K562 (cell line): Measurements from ENCODE around the gene SIGLEC9. TPM values are rescaled to one million over a fixed set of nuclear protein-coding genes. Genes with fewer than 3 reads are reported as not detected.

Experiments
- ASH1L ChIP-seq: fragments of 450-650 bp; IDR thresholded peaks from 2 replicates; pipeline ENCODE4 v1.6.1; 2018; ENCODE audit warnings: borderline replicate concordance, mild to moderate bottlenecking, low read depth; ENCODE audit not compliant: partially characterized antibody
- ATF3 ChIP-seq, 2 experiments: fragments of 450-650 bp in 1 of 2; sonication (generic) in 1 of 2; formaldehyde crosslinking in 1 of 2; IDR thresholded peaks in 1 of 2; conservative IDR thresholded peaks in 1 of 2; 2 replicates each; pipeline versions ENCODE4 v1.6.1 to v1.8.1; 2016 to 2023; ENCODE audit warnings: mild to moderate bottlenecking in 2 of 2, moderate library complexity in 2 of 2, inconsistent platforms in 1 of 2, missing genetic modification reagents in 1 of 2
- CBX2 ChIP-seq: fragments of 200-600 bp; sonication (generic); IDR thresholded peaks from one replicate; pipeline ENCODE4 v1.6.1; 2012; ENCODE audit warnings: mild to moderate bottlenecking, low read length, inconsistent platforms; ENCODE audit not compliant: insufficient read depth, poor library complexity, severe bottlenecking
- DDX20 ChIP-seq: fragments of 450-650 bp; IDR thresholded peaks from 2 replicates; pipeline ENCODE4 v1.6.1; 2016; ENCODE audit warnings: missing genetic modification characterization, low read depth, mild to moderate bottlenecking, missing compliant biosample characterization, moderate library complexity
- ELK3 ChIP-seq: fragments of 450-650 bp; formaldehyde crosslinking; IDR thresholded peaks from 2 replicates; pipeline ENCODE4 v1.4.0; 2020; ENCODE audit warnings: mild to moderate bottlenecking
- EWSR1 ChIP-seq: fragments of 450-650 bp; IDR thresholded peaks from 2 replicates; pipeline ENCODE4 v1.6.1; 2018; ENCODE audit warnings: borderline replicate concordance, mild to moderate bottlenecking, low read depth, moderate library complexity; ENCODE audit not compliant: partially characterized antibody
- GTF2E2 ChIP-seq: fragments of 200-800 bp; sonication (Bioruptor generic); IDR thresholded peaks from 2 replicates; pipeline ENCODE4 v1.6.1; 2016; ENCODE audit warnings: missing genetic modification characterization, missing compliant biosample characterization
- L3MBTL2 ChIP-seq: fragments of 450-650 bp; IDR thresholded peaks from 2 replicates; pipeline ENCODE4 v1.6.1; 2016; ENCODE audit warnings: mild to moderate bottlenecking, moderate library complexity
- NR0B1 ChIP-seq: fragments of 450-650 bp; IDR thresholded peaks from one replicate; pipeline ENCODE4 v1.6.1; 2018; ENCODE audit warnings: mild to moderate bottlenecking, moderate library complexity; ENCODE audit not compliant: partially characterized antibody
- PCBP1 ChIP-seq: fragments of 200-400 bp; formaldehyde crosslinking; IDR thresholded peaks from 2 replicates; pipeline ENCODE4 v1.6.1; 2018; ENCODE audit warnings: mild to moderate bottlenecking, low read depth, low read length; ENCODE audit not compliant: poor library complexity, severe bottlenecking
- PHF20 ChIP-seq: fragments of 450-650 bp; IDR thresholded peaks from 2 replicates; pipeline ENCODE4 v1.6.1; 2018; ENCODE audit not compliant: partially characterized antibody
- PTBP1 ChIP-seq: fragments of 200-400 bp; formaldehyde crosslinking; IDR thresholded peaks from 2 replicates; pipeline ENCODE4 v1.6.1; 2017; ENCODE audit warnings: low read depth, low read length
- RREB1 ChIP-seq: fragments of 250-450 bp; sonication (Bioruptor Pico); IDR thresholded peaks from 2 replicates; pipeline ENCODE4 v1.4.0; 2020
- SPI1 ChIP-seq: IDR thresholded peaks from 2 replicates; pipeline ENCODE4 v1.6.1; 2011; ENCODE audit warnings: low read depth, low read length, control low read depth, borderline replicate concordance
- ZFP36 ChIP-seq: fragments of 150-350 bp; IDR thresholded peaks from 2 replicates; pipeline ENCODE4 v1.6.1; 2018; ENCODE audit warnings: low read length, low read depth; ENCODE audit not compliant: partially characterized antibody
- ZNF511 ChIP-seq: sonication (generic); formaldehyde crosslinking; IDR thresholded peaks from 2 replicates; pipeline ENCODE4 v1.8.0; 2022; ENCODE audit warnings: mild to moderate bottlenecking, missing genetic modification reagents
- polyA plus RNA-seq, 8 experiments: library from polyadenylated mRNA; depleted of rRNA in 4 of 8; stranded (reverse) in 5 of 8; unstranded in 3 of 8; fragments of >200 nt; fragmentation: Nextera tagmentation in 2 of 8; fragmentation: Illumina TruSeq in 1 of 8; extraction: Ambion mirVana in 2 of 8; extraction: Trizol in 1 of 8; gene quantifications; 2 replicates each; pipeline versions ENCODE4 v1.2.1 to v1.2.3, GENCODE V29; 2011 to 2014; ENCODE audit warnings: inconsistent platforms in 1 of 8, missing spikeins in 1 of 8
- total RNA-seq, 7 experiments: library from RNA; depleted of rRNA in 6 of 7; stranded (reverse); fragments of >200 nt in 6 of 7; fragmentation: Illumina TruSeq in 2 of 7; extraction: Trizol in 2 of 7; gene quantifications; 2 replicates each; pipeline versions ENCODE4 v1.2.1 to v1.2.3, GENCODE V29; 2011 to 2021; ENCODE audit warnings: low replicate concordance in 1 of 7

Gene SIGLEC9
- total and polyA plus RNA-seq, 9 of the 15 experiments (the other 6 are each of a cell fraction or from before 2014, with no cell fraction given) = 0.09 to 0.34 (median 0.22) TPM; not detected in 4

- TF ChIP-seq PTBP1 = no peak
- no peak for TF ChIP-seq EWSR1
- TF ChIP-seq ZFP36 = no peak
- no peak for TF ChIP-seq CBX2
- no peak for TF ChIP-seq ATF3 (IDR thresholded peaks at IDR 0.05)
- no peak for TF ChIP-seq ATF3 (CRISPR knock-in tag; conservative IDR thresholded peaks at IDR 0.05)
- TF ChIP-seq PCBP1 = no peak
- TF ChIP-seq ZNF511 (CRISPR knock-in tag) = no peak
- no peak for TF ChIP-seq DDX20 (tag)
- no peak for TF ChIP-seq ELK3 (CRISPR knock-in tag)
- no peak for TF ChIP-seq L3MBTL2
- TF ChIP-seq RREB1 (CRISPR knock-in tag) = no peak
- 0 out of 2 replicates have a peak, but pooled peaks have one; percentile 53 for TF ChIP-seq SPI1
- no peak for TF ChIP-seq GTF2E2 (tag)
- no peak for TF ChIP-seq NR0B1
- peak; percentile 67 for TF ChIP-seq ASH1L
- peak; percentile 86 for TF ChIP-seq PHF20
Measured at GRCh38 chr19:51108066-51108804, 16.5 kb upstream of the SIGLEC9 start, which contains the start of gene CTU1 (continued).
